ENCODE measurements around the gene OS9. TPM values are rescaled to one million over a fixed set of nuclear protein-coding genes. Genes with fewer than 3 reads are reported as not detected.
A peak's percentile ranks its signal among the peaks of the same experiment; 100 is the strongest.

OS9 gene
- total and polyA plus RNA-seq, 9 of the 15 experiments (the other 6 are each of a cell fraction or from before 2014, with no cell fraction given), result 4.6 to 105 (median 89.5) TPM

- TF ChIP-seq, protein P1, sequence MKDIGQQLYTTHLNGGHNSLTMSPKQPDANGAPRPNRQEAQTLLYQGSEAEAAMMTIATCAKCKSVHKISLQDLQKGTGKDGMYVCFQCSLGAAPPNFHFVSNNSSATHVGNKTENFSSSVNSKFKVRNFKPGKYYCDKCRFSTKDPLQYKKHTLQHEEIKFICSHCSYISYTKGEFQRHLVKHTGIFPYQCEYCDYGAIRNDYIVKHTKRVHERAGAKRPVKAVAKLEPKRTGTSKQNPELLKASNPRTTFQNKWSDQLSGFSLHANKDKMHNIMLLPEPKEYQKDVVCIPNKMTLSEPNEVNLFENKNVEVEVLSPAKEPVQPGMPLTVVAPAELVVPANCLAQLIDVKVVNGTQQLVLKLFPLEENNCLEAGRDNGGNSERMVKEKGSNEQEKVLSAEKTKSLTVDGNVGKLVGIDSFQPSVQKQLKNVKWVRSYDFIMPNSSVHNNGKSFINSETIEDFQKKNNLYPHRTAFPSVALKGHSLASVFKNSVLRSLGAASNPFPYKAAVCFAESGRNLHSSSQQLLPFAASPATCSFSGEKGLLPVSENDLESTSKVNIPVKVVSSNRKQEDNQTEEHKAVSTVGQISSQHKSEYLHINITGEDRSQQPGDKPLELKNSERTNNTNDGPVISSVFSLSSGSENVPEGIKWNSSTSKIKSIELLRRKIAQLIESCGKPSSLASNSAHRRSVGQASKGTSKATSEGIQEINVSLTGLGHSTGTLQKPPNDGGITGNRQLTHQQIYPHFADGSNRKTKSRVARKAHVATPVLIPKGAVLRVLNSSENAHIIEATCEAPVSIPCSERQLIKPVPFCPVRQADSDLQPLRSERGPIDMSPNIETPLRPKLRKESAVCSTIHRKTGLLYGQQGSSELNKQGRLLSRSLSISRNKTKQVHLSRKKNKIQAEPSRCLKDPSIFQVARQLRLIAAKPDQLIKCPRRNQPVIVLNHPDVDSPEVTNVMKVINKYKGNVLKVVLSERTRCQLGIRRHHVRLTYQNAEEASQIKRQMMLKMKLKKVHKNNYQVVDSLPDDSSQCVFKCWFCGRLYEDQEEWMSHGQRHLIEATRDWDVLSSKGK (CRISPR knock-in tag; IDR thresholded peaks at IDR 0.05), result no peak
- TF ChIP-seq ZC3H8 (IDR thresholded peaks at IDR 0.05) (no peak), GABPA (tag; conservative IDR thresholded peaks at IDR 0.05; ENCODE audit: low read depth) (peak; percentile 50), ZZZ3 (IDR thresholded peaks at IDR 0.05) (no peak), ZBTB8A (IDR thresholded peaks at IDR 0.05; ENCODE audit: partially characterized antibody) (no peak), MTA1 (IDR thresholded peaks at IDR 0.05; ENCODE audit: borderline replicate concordance) (peak; percentile 38; the same call in 1 of the 2 replicates), PHB (CRISPR knock-in tag; IDR thresholded peaks at IDR 0.05) (no peak), TARDBP (IDR thresholded peaks at IDR 0.05) (no peak), HBP1 (CRISPR knock-in tag; IDR thresholded peaks at IDR 0.05) (no peak), ZNF551 (CRISPR knock-in tag; IDR thresholded peaks at IDR 0.05) (no peak), CTCFL (IDR thresholded peaks at IDR 0.05; ENCODE audit: borderline replicate concordance, insufficient read depth, low read depth, low read length, poor library complexity, severe bottlenecking) (no peak), LCOR (CRISPR knock-in tag; IDR thresholded peaks at IDR 0.05) (no peak), BRCA1 (IDR thresholded peaks at IDR 0.05) (no peak), BRCA1 (CRISPR knock-in tag; IDR thresholded peaks at IDR 0.05) (no peak), HES1 (IDR thresholded peaks at IDR 0.05; ENCODE audit: low read depth) (no peak), PHTF2 (CRISPR knock-in tag; IDR thresholded peaks at IDR 0.05) (no peak), MYC (IDR thresholded peaks at IDR 0.05; ENCODE audit: low read depth, low read length) (0 out of 2 replicates have a peak, but pooled peaks have one; percentile 16), MYC (CRISPR knock-in tag; IDR thresholded peaks at IDR 0.05; ENCODE audit: borderline replicate concordance, low read depth) (no peak), TEAD1 (CRISPR knock-in tag; IDR thresholded peaks at IDR 0.05) (no peak), ZNF77 (CRISPR knock-in tag; IDR thresholded peaks at IDR 0.05) (no peak), STAT5B (CRISPR knock-in tag; IDR thresholded peaks at IDR 0.05) (no peak), CEBPB (tag; IDR thresholded peaks at IDR 0.05) (no peak), HLTF (IDR thresholded peaks at IDR 0.05) (0 out of 2 replicates have a peak, but pooled peaks have one; percentile 47)
These were observed 60.7 kb downstream of the OS9 start, which contains the start of gene MARCHF9 (continued) for GRCh38 chr12:57754411-57755193.
